Chondrocyte (in vitro differentiated cells): ENCODE results near the gene CXADR. TPM values are rescaled to one million over a fixed set of nuclear protein-coding genes. Genes with fewer than 3 reads are reported as not detected.
"Not testable (repeated sequence)": the region's sequence is repeated elsewhere in the genome, so short reads cannot be mapped to it uniquely, and the experiment has no call there.

Experiments
- DNase-seq: peaks from one replicate; pipeline ENCODE4 v3.0.0; 2021; ENCODE audit warnings: mixed read lengths, low spot score
- H3K27ac Mint-ChIP-seq: one replicate; pipeline ENCODE4 v1.8.0; 2021; ENCODE audit warnings: mild to moderate bottlenecking, moderate library complexity, mixed read lengths; ENCODE audit not compliant: unreplicated experiment
- H3K27me3 Mint-ChIP-seq: 2 replicates; pipeline ENCODE4 v1.8.0; 2021; ENCODE audit warnings: low read depth, mixed read lengths
- H3K36me3 Mint-ChIP-seq: 2 replicates; pipeline ENCODE4 v1.8.0; 2021; ENCODE audit warnings: low read depth, mixed read lengths
- H3K4me1 Mint-ChIP-seq: 2 replicates; pipeline ENCODE4 v1.8.0; 2021; ENCODE audit warnings: low read depth, mild to moderate bottlenecking, mixed read lengths
- H3K4me3 Mint-ChIP-seq: one replicate; pipeline ENCODE4 v1.8.0; 2021; ENCODE audit warnings: mild to moderate bottlenecking, moderate library complexity, mixed read lengths; ENCODE audit not compliant: unreplicated experiment
- H3K9me3 Mint-ChIP-seq: 2 replicates; pipeline ENCODE4 v1.8.0; 2021; ENCODE audit warnings: low read depth, mixed read lengths
- total RNA-seq: library from RNA; stranded (reverse); gene quantifications from 3 replicates; pipeline ENCODE4 v1.2.1, GENCODE V29; 2021
- TF ChIP-seq, protein P1 (sequence below): fragments of 200-600 bp; sonication (generic); IDR thresholded peaks from 2 replicates; pipeline ENCODE4 v1.5.0; 2021; ENCODE audit warnings: antibody characterized with exemption, mild to moderate bottlenecking, moderate library complexity

Gene CXADR
- total RNA-seq, 1 donor from 2014 or later = 0.17 TPM

- Mint-ChIP-seq H3K27ac (no peak overlapping the region), H3K9me3 (peaks cover 10% of the 10 kb centered on the region), H3K4me1 (no peaks in the 10 kb centered on the region), H3K27me3 (peaks cover 14% of the 10 kb centered on the region), H3K36me3 (no peaks in the 10 kb centered on the region), H3K4me3 (no peak overlapping the region)
- DNase-seq = no peak
- TF ChIP-seq, protein P1, sequence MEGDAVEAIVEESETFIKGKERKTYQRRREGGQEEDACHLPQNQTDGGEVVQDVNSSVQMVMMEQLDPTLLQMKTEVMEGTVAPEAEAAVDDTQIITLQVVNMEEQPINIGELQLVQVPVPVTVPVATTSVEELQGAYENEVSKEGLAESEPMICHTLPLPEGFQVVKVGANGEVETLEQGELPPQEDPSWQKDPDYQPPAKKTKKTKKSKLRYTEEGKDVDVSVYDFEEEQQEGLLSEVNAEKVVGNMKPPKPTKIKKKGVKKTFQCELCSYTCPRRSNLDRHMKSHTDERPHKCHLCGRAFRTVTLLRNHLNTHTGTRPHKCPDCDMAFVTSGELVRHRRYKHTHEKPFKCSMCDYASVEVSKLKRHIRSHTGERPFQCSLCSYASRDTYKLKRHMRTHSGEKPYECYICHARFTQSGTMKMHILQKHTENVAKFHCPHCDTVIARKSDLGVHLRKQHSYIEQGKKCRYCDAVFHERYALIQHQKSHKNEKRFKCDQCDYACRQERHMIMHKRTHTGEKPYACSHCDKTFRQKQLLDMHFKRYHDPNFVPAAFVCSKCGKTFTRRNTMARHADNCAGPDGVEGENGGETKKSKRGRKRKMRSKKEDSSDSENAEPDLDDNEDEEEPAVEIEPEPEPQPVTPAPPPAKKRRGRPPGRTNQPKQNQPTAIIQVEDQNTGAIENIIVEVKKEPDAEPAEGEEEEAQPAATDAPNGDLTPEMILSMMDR = no peak
Measured at GRCh38 chr21:17506951-17507350, 5.9 kb upstream of the CXADR start.

- peaks cover 19% of the 10 kb centered on the region for H3K27me3 Mint-ChIP-seq
- no peak overlapping the region for H3K27ac Mint-ChIP-seq
- peaks cover 3% of the 10 kb centered on the region for H3K4me1 Mint-ChIP-seq
- TF ChIP-seq, protein P1 = no peak
- no peaks in the 10 kb centered on the region for H3K36me3 Mint-ChIP-seq
- H3K9me3 Mint-ChIP-seq = peaks cover 10% of the 10 kb centered on the region
- no peak overlapping the region for H3K4me3 Mint-ChIP-seq
- no peak for DNase-seq
Measured at GRCh38 chr21:17507591-17507990, 5.3 kb upstream of the CXADR start.

GRCh38 chr21:17513214-17514123 lies 626 bp downstream of the CXADR start:
- peaks cover 56% of the 10 kb centered on the region for H3K27me3 Mint-ChIP-seq
- no peak overlapping the region for H3K27ac Mint-ChIP-seq
- H3K4me3 Mint-ChIP-seq = peak overlapping the region; percentile 78
- no peak for DNase-seq
- TF ChIP-seq, protein P1 = peak; percentile 23
- no peaks in the 10 kb centered on the region for H3K9me3 Mint-ChIP-seq
- no peaks in the 10 kb centered on the region for H3K36me3 Mint-ChIP-seq
- peaks cover 14% of the 10 kb centered on the region for H3K4me1 Mint-ChIP-seq

DNA sequence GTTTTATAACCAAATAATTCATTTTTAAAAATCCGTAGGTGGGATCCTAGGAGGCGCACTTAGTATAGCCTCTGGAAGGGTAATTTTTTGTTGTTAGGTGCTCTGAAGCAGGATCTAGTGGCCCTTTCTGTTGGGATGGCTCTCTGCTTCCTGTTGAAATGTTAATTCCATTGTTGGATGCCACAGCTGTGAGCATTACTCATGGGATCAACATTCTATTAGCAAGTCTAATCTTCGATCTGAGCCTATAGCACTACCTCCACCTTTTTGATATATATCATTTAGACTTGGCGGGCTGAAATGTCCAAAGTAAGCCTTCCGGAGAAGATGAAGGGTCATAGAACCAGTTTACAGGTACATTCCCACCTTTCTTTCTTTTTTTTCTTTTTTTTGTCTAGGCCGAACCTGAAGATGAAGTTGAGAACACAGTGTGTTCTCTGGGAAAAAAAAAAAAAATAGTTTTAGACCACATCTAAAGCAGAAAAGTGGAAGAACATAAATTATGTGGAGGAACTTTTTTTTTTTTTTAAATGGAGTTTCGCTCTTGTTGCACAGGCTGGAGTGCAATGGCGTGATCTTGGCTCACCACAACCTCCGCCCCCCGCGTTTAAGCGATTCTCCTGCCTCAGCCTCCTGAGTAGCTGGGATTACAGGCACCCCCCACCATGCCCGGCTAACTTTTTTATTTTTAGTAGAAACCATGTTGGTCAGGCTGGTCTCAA lies 1.4 kb downstream of the CXADR start:
- Mint-ChIP-seq H3K4me3 (peak overlapping the region; percentile 78), H3K4me1 (peaks cover 14% of the 10 kb centered on the region), H3K9me3 (no peaks in the 10 kb centered on the region), H3K36me3 (no peaks in the 10 kb centered on the region), H3K27ac (no peak overlapping the region), H3K27me3 (peaks cover 61% of the 10 kb centered on the region)
- no peak for DNase-seq
- TF ChIP-seq, protein P1 = peak; percentile 5

DNA sequence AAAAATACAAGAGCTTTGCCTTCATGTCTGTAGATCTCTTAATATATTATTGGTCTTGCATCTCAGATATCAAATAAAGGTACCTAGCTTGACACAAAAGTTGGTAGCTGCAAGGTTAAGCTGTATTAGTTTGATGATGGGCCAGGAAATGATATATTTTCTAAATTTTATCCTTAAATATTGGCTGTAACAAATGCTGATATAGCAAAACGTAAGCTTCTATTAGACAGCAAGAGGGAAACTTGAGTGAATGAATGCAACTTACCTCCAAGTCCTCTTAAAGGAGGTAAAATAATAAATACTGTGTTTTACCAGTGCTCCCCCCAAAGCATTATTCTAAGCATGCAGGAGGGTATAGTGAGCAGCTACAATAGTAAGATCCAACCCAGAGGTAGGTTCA lies 4.2 kb downstream of the CXADR start:
- H3K4me1 Mint-ChIP-seq = peaks cover 14% of the 10 kb centered on the region

More for the DNA sequence above, 4.2 kb downstream of the CXADR start:
- DNase-seq, H3K36me3 Mint-ChIP-seq, H3K27ac Mint-ChIP-seq, H3K9me3 Mint-ChIP-seq, H3K4me3 Mint-ChIP-seq: not testable (repeated sequence)
- peaks cover 61% of the 10 kb centered on the region for H3K27me3 Mint-ChIP-seq
